ENCODE results near the gene PDE8B.
A peak's percentile ranks its signal among the peaks of the same experiment; 100 is the strongest.
"Not testable (repeated sequence)": the region's sequence is repeated elsewhere in the genome, so short reads cannot be mapped to it uniquely, and the experiment has no call there.

Gene PDE8B

GRCh38 chr5:77366717-77367500 is 156.4 kb downstream of the PDE8B start:
- DNase-seq = peak in 1 of 2 experiments; percentile 5

GRCh38 chr5:77367741-77368140 is 157.3 kb downstream of the PDE8B start:
- DNase-seq = no peak

GRCh38 chr5:77368367-77368766 is 157.9 kb downstream of the PDE8B start:
- no peak for DNase-seq

GRCh38 chr5:77369566-77369965 is 159.1 kb downstream of the PDE8B start:
- no peak for DNase-seq

- no peak for DNase-seq
These were observed 164.2 kb downstream of the PDE8B start for GRCh38 chr5:77374686-77375085.

GRCh38 chr5:77376609-77377300 is 166.3 kb downstream of the PDE8B start:
- DNase-seq = peak in 1 of 2 experiments; percentile 6

GRCh38 chr5:77379558-77380061 is 169.1 kb downstream of the PDE8B start:
- DNase-seq = no peak

GRCh38 chr5:77380636-77381035 is 170.2 kb downstream of the PDE8B start:
- DNase-seq = no peak

GRCh38 chr5:77383336-77383735 is 172.9 kb downstream of the PDE8B start:
- DNase-seq = not testable (repeated sequence)

GRCh38 chr5:77386340-77386739 is 175.9 kb downstream of the PDE8B start:
- not testable (repeated sequence) for DNase-seq

- DNase-seq = no peak
These were observed 179.3 kb downstream of the PDE8B start for GRCh38 chr5:77389746-77390145.

- no peak for DNase-seq
These were observed 179.7 kb downstream of the PDE8B start for GRCh38 chr5:77390221-77390620.

- DNase-seq = no peak
These were observed 180.3 kb downstream of the PDE8B start for GRCh38 chr5:77390795-77391194.

- no peak for DNase-seq
These were observed 180.8 kb downstream of the PDE8B start for GRCh38 chr5:77391240-77391765.

GRCh38 chr5:77394064-77394715 is 183.7 kb downstream of the PDE8B start:
- DNase-seq = no peak

- DNase-seq = no peak
These were observed 185.5 kb downstream of the PDE8B start for GRCh38 chr5:77396017-77396416.

GRCh38 chr5:77397686-77398292 is 187.3 kb downstream of the PDE8B start:
- DNase-seq = no peak

- DNase-seq = no peak
These were observed 188.0 kb downstream of the PDE8B start for GRCh38 chr5:77398458-77398857.

- no peak for DNase-seq
These were observed 188.4 kb downstream of the PDE8B start for GRCh38 chr5:77398896-77399295.

GRCh38 chr5:77400645-77401044 is 190.2 kb downstream of the PDE8B start:
- DNase-seq = no peak

GRCh38 chr5:77402796-77403195 is 192.3 kb downstream of the PDE8B start:
- no peak for DNase-seq

- no peak for DNase-seq
These were observed 196.7 kb downstream of the PDE8B start for GRCh38 chr5:77407152-77407551.

Data from NCI-H524 (cell line).